Esophagus muscularis mucosa (tissue), 4 donors: ENCODE results near the gene SMIM20. TPM values are rescaled to one million over a fixed set of nuclear protein-coding genes. Genes with fewer than 3 reads are reported as not detected.

Source experiments
- DNase-seq: peaks from one replicate; pipeline ENCODE4 v3.0.0-alpha.2; 2017; ENCODE audit errors: extremely low spot score
- H3K27ac ChIP-seq, 4 donors: fragments of 200-600 bp; sonication (generic); replicated peaks in 1 of 4; 1 replicate in 3 of 4; 2 replicates in 1 of 4; pipeline ENCODE4 v1.5.1; 2016 to 2019; ENCODE audit warnings: mild to moderate bottlenecking in 1 of 4
- H3K27me3 ChIP-seq, 4 donors: fragments of 200-600 bp; sonication (generic); one replicate each; pipeline versions ENCODE4 v1.5.1 to v1.6.0; 2016 to 2019
- H3K36me3 ChIP-seq, 4 donors: fragments of 200-600 bp; sonication (generic); one replicate each; pipeline ENCODE4 v1.5.1; 2016 to 2019
- H3K4me1 ChIP-seq, 4 donors: fragments of 200-600 bp; sonication (generic); one replicate each; pipeline ENCODE4 v1.5.1; 2016 to 2019
- H3K4me3 ChIP-seq, 4 donors: fragments of 200-600 bp; sonication (generic); 1 replicate in 2 of 4; 2 replicates in 2 of 4; pipeline ENCODE4 v1.5.1; 2016 to 2019; ENCODE audit warnings: mild to moderate bottlenecking in 4 of 4, moderate library complexity in 1 of 4
- H3K9me3 ChIP-seq, 4 donors: fragments of 200-600 bp; sonication (generic); 1 replicate in 3 of 4; 2 replicates in 1 of 4; pipeline ENCODE4 v1.5.1; 2016 to 2019
- CTCF ChIP-seq, 3 experiments: fragments of 200-600 bp in 2 of 3; fragments of 450-650 bp in 1 of 3; sonication (generic) in 2 of 3; IDR thresholded peaks; one replicate each; pipeline ENCODE4 v1.5.1; 2017 to 2019; ENCODE audit warnings: antibody characterized with exemption in 3 of 3, mild to moderate bottlenecking in 2 of 3, moderate library complexity in 1 of 3
- EP300 ChIP-seq: sonication (generic); formaldehyde crosslinking; IDR thresholded peaks from one replicate; pipeline ENCODE4 v1.6.1; 2017; ENCODE audit warnings: antibody characterized with exemption
- POLR2A ChIP-seq: fragments of 450-650 bp; IDR thresholded peaks from one replicate; pipeline ENCODE4 v1.6.1; 2017; ENCODE audit warnings: antibody characterized with exemption, moderate library complexity, mild to moderate bottlenecking, low read depth
- POLR2AphosphoS5 ChIP-seq, 2 donors: sonication (generic); formaldehyde crosslinking; IDR thresholded peaks; one replicate each; pipeline ENCODE4 v1.6.1; 2017; ENCODE audit warnings: antibody characterized with exemption in 2 of 2
- WGBS: methylation state at CpG from one replicate; pipeline ENCODE4 v1.1.5; 2018; 5-methylcytosine and 5-hydroxymethylcytosine counted together
- intact Hi-C: fragments of 100-400 bp; cut with DNase I; formaldehyde crosslinking; loops from one replicate; pipeline ENCODE4 v1.15.1; 2023
- total RNA-seq, 4 donors: library from RNA; depleted of rRNA; stranded (reverse); fragments of >200 nt; gene quantifications; one replicate each; pipeline versions ENCODE4 v1.1.0 to v1.2.1, GENCODE V29; 2016

The SMIM20 gene
- total RNA-seq, 4 donors from 2014 or later: 24.0 to 33.2 (median 26.9) TPM

GRCh38 chr4:25970226-25970675 is 56.2 kb downstream of the SMIM20 start:
- no peak for DNase-seq
- WGBS: 36% methylated on average over 13 of the region's 13 CpGs
- Histone ChIP-seq H3K27ac (peak overlapping the region in 1 of 4 donors; percentile 10), H3K27me3 (no peaks in the 10 kb centered on the region), H3K9me3 (no peaks in the 10 kb centered on the region), H3K36me3 (no peaks in the 10 kb centered on the region), H3K4me3 (no peak overlapping the region), H3K4me1 (peaks cover 0 to 10% (median 0%) of the 10 kb centered on the region in 4 donors)
- intact Hi-C loops: no loop called here
- TF ChIP-seq POLR2A: no peak
- no peak for TF ChIP-seq EP300
- no peak for TF ChIP-seq CTCF (IDR thresholded peaks at IDR 0.05)
- no peak for TF ChIP-seq POLR2AphosphoS5 (IDR thresholded peaks at IDR 0.05)

GRCh38 chr4:25970691-25971432 is 56.8 kb downstream of the SMIM20 start:
- no peak overlapping the region for H3K4me3 ChIP-seq
- intact Hi-C loops: no loop called here
- no peaks in the 10 kb centered on the region for H3K27me3 ChIP-seq
- H3K27ac ChIP-seq: peak overlapping the region in 1 of 4 donors; percentile 49
- peaks cover 0 to 10% (median 0%) of the 10 kb centered on the region in 4 donors for H3K4me1 ChIP-seq
- DNase-seq: no peak
- no peaks in the 10 kb centered on the region for H3K9me3 ChIP-seq
- no peak for TF ChIP-seq POLR2A
- no peaks in the 10 kb centered on the region for H3K36me3 ChIP-seq
- 69% methylated on average over 4 of the region's 6 CpGs for WGBS

- H3K27me3 ChIP-seq: no peaks in the 10 kb centered on the region
- intact Hi-C loops: no loop called here
- WGBS: 97% methylated on average over 4 of the region's 4 CpGs
- H3K27ac ChIP-seq: no peak overlapping the region
- H3K4me1 ChIP-seq: peaks cover 0 to 10% (median 0%) of the 10 kb centered on the region in 4 donors
- no peaks in the 10 kb centered on the region for H3K9me3 ChIP-seq
- DNase-seq: no peak
- no peak overlapping the region for H3K4me3 ChIP-seq
- TF ChIP-seq CTCF (IDR thresholded peaks at IDR 0.05) (no peak), EP300 (no peak), POLR2A (no peak), POLR2AphosphoS5 (IDR thresholded peaks at IDR 0.05) (no peak)
- H3K36me3 ChIP-seq: no peaks in the 10 kb centered on the region
Measured at GRCh38 chr4:25972366-25972765, 58.3 kb downstream of the SMIM20 start.

GRCh38 chr4:25972984-25973745 is 59.1 kb downstream of the SMIM20 start:
- no peak overlapping the region for H3K27ac ChIP-seq
- no peaks in the 10 kb centered on the region for H3K27me3 ChIP-seq
- intact Hi-C loops: no loop called here
- TF ChIP-seq EP300: no peak
- TF ChIP-seq CTCF (IDR thresholded peaks at IDR 0.05): no peak
- no peak for TF ChIP-seq POLR2AphosphoS5 (IDR thresholded peaks at IDR 0.05)
- no peak for TF ChIP-seq POLR2A
- no peak for DNase-seq
- H3K4me3 ChIP-seq: no peak overlapping the region
- peaks cover 0 to 10% (median 0%) of the 10 kb centered on the region in 4 donors for H3K4me1 ChIP-seq
- no peaks in the 10 kb centered on the region for H3K9me3 ChIP-seq
- no peaks in the 10 kb centered on the region for H3K36me3 ChIP-seq
- 22% methylated on average over 1 of the region's 8 CpGs for WGBS

GRCh38 chr4:25976780-25977179 is 62.8 kb downstream of the SMIM20 start:
- Histone ChIP-seq H3K4me1 (peaks cover 0 to 10% (median 0%) of the 10 kb centered on the region in 4 donors), H3K9me3 (no peaks in the 10 kb centered on the region), H3K4me3 (no peak overlapping the region), H3K36me3 (no peaks in the 10 kb centered on the region), H3K27ac (no peak overlapping the region), H3K27me3 (no peaks in the 10 kb centered on the region)
- intact Hi-C loops: no loop called here
- no peak for DNase-seq
- WGBS: 85% methylated on average over 7 of the region's 7 CpGs
- TF ChIP-seq POLR2AphosphoS5 (IDR thresholded peaks at IDR 0.05) (no peak), POLR2A (no peak), CTCF (IDR thresholded peaks at IDR 0.05) (no peak), EP300 (no peak)
